ENCODE data around the gene LMBR1.

Gene LMBR1

GRCh38 chr7:156780724-156781455 is 112.1 kb downstream of the LMBR1 start:
- TF ChIP-seq TAF1 (IDR thresholded peaks at IDR 0.05; ENCODE audit: borderline replicate concordance, insufficient read depth, low read length) (no peak), FOXP2 (optimal IDR thresholded peaks at IDR 0.05; ENCODE audit: borderline replicate concordance, extremely low read depth, extremely low read length, insufficient read depth) (no peak), POLR2AphosphoS5 (IDR thresholded peaks at IDR 0.05; ENCODE audit: low read depth, low read length) (no peak), SIN3A (IDR thresholded peaks at IDR 0.05; ENCODE audit: borderline replicate concordance, insufficient read depth, low read length) (no peak)
- TF ChIP-seq, protein P1, sequence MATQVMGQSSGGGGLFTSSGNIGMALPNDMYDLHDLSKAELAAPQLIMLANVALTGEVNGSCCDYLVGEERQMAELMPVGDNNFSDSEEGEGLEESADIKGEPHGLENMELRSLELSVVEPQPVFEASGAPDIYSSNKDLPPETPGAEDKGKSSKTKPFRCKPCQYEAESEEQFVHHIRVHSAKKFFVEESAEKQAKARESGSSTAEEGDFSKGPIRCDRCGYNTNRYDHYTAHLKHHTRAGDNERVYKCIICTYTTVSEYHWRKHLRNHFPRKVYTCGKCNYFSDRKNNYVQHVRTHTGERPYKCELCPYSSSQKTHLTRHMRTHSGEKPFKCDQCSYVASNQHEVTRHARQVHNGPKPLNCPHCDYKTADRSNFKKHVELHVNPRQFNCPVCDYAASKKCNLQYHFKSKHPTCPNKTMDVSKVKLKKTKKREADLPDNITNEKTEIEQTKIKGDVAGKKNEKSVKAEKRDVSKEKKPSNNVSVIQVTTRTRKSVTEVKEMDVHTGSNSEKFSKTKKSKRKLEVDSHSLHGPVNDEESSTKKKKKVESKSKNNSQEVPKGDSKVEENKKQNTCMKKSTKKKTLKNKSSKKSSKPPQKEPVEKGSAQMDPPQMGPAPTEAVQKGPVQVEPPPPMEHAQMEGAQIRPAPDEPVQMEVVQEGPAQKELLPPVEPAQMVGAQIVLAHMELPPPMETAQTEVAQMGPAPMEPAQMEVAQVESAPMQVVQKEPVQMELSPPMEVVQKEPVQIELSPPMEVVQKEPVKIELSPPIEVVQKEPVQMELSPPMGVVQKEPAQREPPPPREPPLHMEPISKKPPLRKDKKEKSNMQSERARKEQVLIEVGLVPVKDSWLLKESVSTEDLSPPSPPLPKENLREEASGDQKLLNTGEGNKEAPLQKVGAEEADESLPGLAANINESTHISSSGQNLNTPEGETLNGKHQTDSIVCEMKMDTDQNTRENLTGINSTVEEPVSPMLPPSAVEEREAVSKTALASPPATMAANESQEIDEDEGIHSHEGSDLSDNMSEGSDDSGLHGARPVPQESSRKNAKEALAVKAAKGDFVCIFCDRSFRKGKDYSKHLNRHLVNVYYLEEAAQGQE (IDR thresholded peaks at IDR 0.05; ENCODE audit: insufficient read depth in 1 of 2, low read depth in 2 of 2, low read length in 2 of 2) = no peak

DNA sequence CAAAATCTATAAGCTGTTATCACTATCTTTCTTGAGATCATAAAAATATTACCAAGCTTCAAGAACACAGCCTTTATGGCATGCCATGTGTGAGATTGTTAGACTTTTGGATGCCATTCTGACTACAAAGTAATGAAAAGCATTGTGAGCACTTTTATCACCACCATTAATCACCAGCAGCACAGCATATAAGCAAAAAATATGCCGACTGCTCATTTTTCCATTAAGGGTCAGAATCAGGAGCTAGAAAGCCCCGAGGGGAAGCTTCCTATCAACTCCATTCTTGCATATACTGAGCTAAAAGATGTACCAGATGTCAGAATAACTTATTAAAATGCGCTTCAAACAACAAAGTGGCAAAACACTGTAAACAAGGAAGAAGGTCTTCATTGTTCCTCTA is 114.3 kb downstream of the LMBR1 start:
- TF ChIP-seq SIN3A (IDR thresholded peaks at IDR 0.05; ENCODE audit: borderline replicate concordance, insufficient read depth, low read length) = no peak
- TF ChIP-seq TAF1 (IDR thresholded peaks at IDR 0.05; ENCODE audit: borderline replicate concordance, insufficient read depth, low read length) = no peak
- TF ChIP-seq FOXP2 (optimal IDR thresholded peaks at IDR 0.05; ENCODE audit: borderline replicate concordance, extremely low read depth, extremely low read length, insufficient read depth) = no peak
- TF ChIP-seq, protein P1 (IDR thresholded peaks at IDR 0.05; ENCODE audit: insufficient read depth in 1 of 2, low read depth in 2 of 2, low read length in 2 of 2) = no peak
- no peak for TF ChIP-seq POLR2AphosphoS5 (IDR thresholded peaks at IDR 0.05; ENCODE audit: low read depth, low read length)

- TF ChIP-seq, protein P1 (IDR thresholded peaks at IDR 0.05; ENCODE audit: insufficient read depth in 1 of 2, low read depth in 2 of 2, low read length in 2 of 2) = no peak
- TF ChIP-seq POLR2AphosphoS5 (IDR thresholded peaks at IDR 0.05; ENCODE audit: low read depth, low read length) (no peak), TAF1 (IDR thresholded peaks at IDR 0.05; ENCODE audit: borderline replicate concordance, insufficient read depth, low read length) (no peak), SIN3A (IDR thresholded peaks at IDR 0.05; ENCODE audit: borderline replicate concordance, insufficient read depth, low read length) (no peak), FOXP2 (optimal IDR thresholded peaks at IDR 0.05; ENCODE audit: borderline replicate concordance, extremely low read depth, extremely low read length, insufficient read depth) (no peak)
These were observed 114.8 kb downstream of the LMBR1 start for GRCh38 chr7:156778201-156778600.

DNA sequence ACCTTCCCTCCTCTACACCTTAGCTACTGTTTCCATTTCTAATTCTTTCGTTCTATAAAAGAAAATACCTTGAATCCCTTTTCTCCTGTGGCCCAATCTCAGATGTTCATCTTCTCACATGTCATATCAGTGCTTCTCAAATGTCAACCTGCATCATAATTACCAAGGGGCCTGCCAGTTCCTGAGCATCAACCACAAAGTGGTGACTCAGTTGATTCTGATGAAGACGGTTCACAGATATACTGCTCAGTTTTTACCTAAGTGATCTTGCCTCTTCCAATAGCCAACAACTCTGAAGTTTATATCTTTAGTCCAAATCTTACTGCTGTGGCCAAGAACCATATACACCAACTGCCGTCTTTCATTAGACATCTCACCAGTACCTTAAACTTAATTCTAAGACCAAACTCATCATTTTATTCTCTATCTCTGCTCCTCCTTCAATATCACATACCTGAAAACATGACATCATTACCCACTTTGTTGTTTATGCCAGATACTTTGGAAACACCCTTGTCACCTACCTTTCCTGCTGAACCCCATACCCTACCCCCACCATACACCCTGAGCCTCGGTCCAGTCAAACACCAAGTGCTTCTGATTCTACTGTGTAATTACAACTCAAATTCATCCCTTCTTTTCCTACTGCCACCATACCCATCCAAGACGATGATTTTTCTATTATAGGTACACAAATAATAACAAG is 115.5 kb downstream of the LMBR1 start:
- no peak for TF ChIP-seq TAF1 (IDR thresholded peaks at IDR 0.05; ENCODE audit: borderline replicate concordance, insufficient read depth, low read length)
- TF ChIP-seq POLR2AphosphoS5 (IDR thresholded peaks at IDR 0.05; ENCODE audit: low read depth, low read length) = no peak
- no peak for TF ChIP-seq FOXP2 (optimal IDR thresholded peaks at IDR 0.05; ENCODE audit: borderline replicate concordance, extremely low read depth, extremely low read length, insufficient read depth)
- TF ChIP-seq SIN3A (IDR thresholded peaks at IDR 0.05; ENCODE audit: borderline replicate concordance, insufficient read depth, low read length) = no peak
- TF ChIP-seq, protein P1 (IDR thresholded peaks at IDR 0.05; ENCODE audit: insufficient read depth in 1 of 2, low read depth in 2 of 2, low read length in 2 of 2) = no peak

All from PFSK-1 (cell line).